Loucy (cell line): ENCODE data around the gene LDLRAD4.

ENCODE experiments used
- EZH2phosphoT487 ChIP-seq: fragments of 200-600 bp; IDR thresholded peaks from 2 replicates; pipeline ENCODE4 v1.6.1; 2018; ENCODE audit warnings: antibody characterized with exemption, mild to moderate bottlenecking, moderate library complexity, borderline replicate concordance
- TF ChIP-seq, protein P1 (sequence below): fragments of 200-600 bp; sonication (generic); conservative IDR thresholded peaks from 2 replicates; pipeline ENCODE4 v1.5.1; 2014; ENCODE audit warnings: mild to moderate bottlenecking, antibody characterized with exemption, low read length

DNA sequence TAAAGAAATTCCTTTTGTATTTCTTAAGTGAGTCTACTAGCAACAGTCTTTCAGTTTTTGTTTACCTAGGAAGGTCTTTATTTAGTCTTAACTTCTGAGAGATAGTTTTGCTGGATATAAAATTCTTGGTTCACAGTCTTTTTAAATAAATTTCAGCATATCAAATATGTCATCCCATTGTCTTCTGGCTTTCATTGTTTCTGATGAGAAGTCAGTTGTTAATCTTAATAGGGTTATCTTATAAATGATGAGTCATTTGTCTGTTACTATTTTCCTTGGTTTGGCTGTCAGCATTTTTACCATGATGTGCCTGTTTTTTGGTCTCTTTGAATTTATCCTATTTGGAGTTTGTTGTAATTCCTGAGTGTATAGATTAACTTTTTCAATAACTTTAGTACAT lies 378.5 kb downstream of the LDLRAD4 start:
- no peak for TF ChIP-seq EZH2phosphoT487
- TF ChIP-seq, protein P1, sequence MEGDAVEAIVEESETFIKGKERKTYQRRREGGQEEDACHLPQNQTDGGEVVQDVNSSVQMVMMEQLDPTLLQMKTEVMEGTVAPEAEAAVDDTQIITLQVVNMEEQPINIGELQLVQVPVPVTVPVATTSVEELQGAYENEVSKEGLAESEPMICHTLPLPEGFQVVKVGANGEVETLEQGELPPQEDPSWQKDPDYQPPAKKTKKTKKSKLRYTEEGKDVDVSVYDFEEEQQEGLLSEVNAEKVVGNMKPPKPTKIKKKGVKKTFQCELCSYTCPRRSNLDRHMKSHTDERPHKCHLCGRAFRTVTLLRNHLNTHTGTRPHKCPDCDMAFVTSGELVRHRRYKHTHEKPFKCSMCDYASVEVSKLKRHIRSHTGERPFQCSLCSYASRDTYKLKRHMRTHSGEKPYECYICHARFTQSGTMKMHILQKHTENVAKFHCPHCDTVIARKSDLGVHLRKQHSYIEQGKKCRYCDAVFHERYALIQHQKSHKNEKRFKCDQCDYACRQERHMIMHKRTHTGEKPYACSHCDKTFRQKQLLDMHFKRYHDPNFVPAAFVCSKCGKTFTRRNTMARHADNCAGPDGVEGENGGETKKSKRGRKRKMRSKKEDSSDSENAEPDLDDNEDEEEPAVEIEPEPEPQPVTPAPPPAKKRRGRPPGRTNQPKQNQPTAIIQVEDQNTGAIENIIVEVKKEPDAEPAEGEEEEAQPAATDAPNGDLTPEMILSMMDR, result no peak
